SK-N-SH (cell line): Measurements from ENCODE around the gene CHRM3.

ENCODE experiments used
- CHD2 ChIP-seq: fragments of 150-350 bp; IDR thresholded peaks from 2 replicates; pipeline ENCODE4 v1.6.1; 2018; ENCODE audit warnings: low read length; ENCODE audit not compliant: partially characterized antibody
- EZH2phosphoT487 ChIP-seq: fragments of 200-600 bp; sonication (generic); IDR thresholded peaks from 2 replicates; pipeline ENCODE4 v1.6.1; 2017; ENCODE audit warnings: low read depth, mixed run types, mild to moderate bottlenecking, antibody characterized with exemption, moderate library complexity, borderline replicate concordance
- POLR2AphosphoS5 ChIP-seq: IDR thresholded peaks from 2 replicates; pipeline ENCODE4 v1.6.1; 2012; ENCODE audit warnings: low read depth, low read length
- RAD21 ChIP-seq: IDR thresholded peaks from 2 replicates; pipeline ENCODE4 v1.6.1; 2012; ENCODE audit warnings: mild to moderate bottlenecking, low read length
- YY1 ChIP-seq: IDR thresholded peaks from 2 replicates; pipeline ENCODE4 v1.4.0; 2012; ENCODE audit warnings: low read depth, mild to moderate bottlenecking
- TF ChIP-seq, protein P1 (sequence below): IDR thresholded peaks from 2 replicates; pipeline ENCODE4 v1.6.1; 2012; ENCODE audit warnings: mild to moderate bottlenecking, low read depth, low read length, moderate library complexity
- TF ChIP-seq, protein P2 (sequence below): fragments of 200-600 bp; sonication (generic); IDR thresholded peaks from 2 replicates; pipeline ENCODE4 v1.6.1; 2017; ENCODE audit warnings: antibody characterized with exemption, mild to moderate bottlenecking, moderate library complexity
- TF ChIP-seq, protein P3 (sequence below): IDR thresholded peaks from 2 replicates; pipeline ENCODE4 v1.4.0; 2012; ENCODE audit warnings: low read depth, borderline replicate concordance
- TF ChIP-seq, protein P4 (sequence below): IDR thresholded peaks from 2 replicates; pipeline ENCODE4 v1.4.0; 2012; ENCODE audit warnings: low read depth, borderline replicate concordance
- TF ChIP-seq, protein P5 (sequence below): IDR thresholded peaks from 2 replicates; pipeline ENCODE4 v1.4.0; 2012; ENCODE audit warnings: low read depth

DNA sequence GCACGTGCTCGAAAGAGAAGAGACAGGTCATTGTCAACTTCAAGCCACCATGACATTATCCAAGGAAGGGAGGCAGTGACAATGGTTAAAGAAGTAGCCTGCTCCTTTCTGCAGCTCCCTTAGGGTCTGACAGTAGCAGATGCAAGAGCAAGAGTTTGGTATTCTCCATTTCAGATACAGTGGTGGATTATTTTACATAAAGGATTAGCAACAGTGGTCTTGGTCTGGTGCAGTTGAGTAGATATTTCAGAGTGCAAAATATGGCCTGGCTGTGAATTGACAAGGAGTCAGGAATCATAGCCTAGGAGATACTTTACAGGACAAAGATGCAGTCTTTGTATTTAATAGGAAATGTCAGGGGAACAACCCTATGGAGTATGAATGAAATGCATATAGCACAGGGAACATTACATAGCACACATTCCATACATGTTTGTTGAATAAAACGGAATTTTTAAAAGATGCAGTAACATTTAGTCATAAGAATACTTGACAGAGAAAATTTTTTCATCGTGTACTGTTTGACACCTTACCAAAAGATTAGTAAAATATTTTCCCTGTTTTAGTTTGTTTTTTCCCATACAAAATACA lies 41.8 kb downstream of the CHRM3 start:
- TF ChIP-seq POLR2AphosphoS5 (no peak), EZH2phosphoT487 (no peak), RAD21 (no peak), YY1 (no peak), CHD2 (no peak)
- TF ChIP-seq, protein P1, sequence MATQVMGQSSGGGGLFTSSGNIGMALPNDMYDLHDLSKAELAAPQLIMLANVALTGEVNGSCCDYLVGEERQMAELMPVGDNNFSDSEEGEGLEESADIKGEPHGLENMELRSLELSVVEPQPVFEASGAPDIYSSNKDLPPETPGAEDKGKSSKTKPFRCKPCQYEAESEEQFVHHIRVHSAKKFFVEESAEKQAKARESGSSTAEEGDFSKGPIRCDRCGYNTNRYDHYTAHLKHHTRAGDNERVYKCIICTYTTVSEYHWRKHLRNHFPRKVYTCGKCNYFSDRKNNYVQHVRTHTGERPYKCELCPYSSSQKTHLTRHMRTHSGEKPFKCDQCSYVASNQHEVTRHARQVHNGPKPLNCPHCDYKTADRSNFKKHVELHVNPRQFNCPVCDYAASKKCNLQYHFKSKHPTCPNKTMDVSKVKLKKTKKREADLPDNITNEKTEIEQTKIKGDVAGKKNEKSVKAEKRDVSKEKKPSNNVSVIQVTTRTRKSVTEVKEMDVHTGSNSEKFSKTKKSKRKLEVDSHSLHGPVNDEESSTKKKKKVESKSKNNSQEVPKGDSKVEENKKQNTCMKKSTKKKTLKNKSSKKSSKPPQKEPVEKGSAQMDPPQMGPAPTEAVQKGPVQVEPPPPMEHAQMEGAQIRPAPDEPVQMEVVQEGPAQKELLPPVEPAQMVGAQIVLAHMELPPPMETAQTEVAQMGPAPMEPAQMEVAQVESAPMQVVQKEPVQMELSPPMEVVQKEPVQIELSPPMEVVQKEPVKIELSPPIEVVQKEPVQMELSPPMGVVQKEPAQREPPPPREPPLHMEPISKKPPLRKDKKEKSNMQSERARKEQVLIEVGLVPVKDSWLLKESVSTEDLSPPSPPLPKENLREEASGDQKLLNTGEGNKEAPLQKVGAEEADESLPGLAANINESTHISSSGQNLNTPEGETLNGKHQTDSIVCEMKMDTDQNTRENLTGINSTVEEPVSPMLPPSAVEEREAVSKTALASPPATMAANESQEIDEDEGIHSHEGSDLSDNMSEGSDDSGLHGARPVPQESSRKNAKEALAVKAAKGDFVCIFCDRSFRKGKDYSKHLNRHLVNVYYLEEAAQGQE: no peak
- TF ChIP-seq, protein P2, sequence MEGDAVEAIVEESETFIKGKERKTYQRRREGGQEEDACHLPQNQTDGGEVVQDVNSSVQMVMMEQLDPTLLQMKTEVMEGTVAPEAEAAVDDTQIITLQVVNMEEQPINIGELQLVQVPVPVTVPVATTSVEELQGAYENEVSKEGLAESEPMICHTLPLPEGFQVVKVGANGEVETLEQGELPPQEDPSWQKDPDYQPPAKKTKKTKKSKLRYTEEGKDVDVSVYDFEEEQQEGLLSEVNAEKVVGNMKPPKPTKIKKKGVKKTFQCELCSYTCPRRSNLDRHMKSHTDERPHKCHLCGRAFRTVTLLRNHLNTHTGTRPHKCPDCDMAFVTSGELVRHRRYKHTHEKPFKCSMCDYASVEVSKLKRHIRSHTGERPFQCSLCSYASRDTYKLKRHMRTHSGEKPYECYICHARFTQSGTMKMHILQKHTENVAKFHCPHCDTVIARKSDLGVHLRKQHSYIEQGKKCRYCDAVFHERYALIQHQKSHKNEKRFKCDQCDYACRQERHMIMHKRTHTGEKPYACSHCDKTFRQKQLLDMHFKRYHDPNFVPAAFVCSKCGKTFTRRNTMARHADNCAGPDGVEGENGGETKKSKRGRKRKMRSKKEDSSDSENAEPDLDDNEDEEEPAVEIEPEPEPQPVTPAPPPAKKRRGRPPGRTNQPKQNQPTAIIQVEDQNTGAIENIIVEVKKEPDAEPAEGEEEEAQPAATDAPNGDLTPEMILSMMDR: no peak
- TF ChIP-seq, protein P3, sequence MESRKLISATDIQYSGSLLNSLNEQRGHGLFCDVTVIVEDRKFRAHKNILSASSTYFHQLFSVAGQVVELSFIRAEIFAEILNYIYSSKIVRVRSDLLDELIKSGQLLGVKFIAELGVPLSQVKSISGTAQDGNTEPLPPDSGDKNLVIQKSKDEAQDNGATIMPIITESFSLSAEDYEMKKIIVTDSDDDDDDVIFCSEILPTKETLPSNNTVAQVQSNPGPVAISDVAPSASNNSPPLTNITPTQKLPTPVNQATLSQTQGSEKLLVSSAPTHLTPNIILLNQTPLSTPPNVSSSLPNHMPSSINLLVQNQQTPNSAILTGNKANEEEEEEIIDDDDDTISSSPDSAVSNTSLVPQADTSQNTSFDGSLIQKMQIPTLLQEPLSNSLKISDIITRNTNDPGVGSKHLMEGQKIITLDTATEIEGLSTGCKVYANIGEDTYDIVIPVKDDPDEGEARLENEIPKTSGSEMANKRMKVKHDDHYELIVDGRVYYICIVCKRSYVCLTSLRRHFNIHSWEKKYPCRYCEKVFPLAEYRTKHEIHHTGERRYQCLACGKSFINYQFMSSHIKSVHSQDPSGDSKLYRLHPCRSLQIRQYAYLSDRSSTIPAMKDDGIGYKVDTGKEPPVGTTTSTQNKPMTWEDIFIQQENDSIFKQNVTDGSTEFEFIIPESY: no peak
- TF ChIP-seq, protein P4, sequence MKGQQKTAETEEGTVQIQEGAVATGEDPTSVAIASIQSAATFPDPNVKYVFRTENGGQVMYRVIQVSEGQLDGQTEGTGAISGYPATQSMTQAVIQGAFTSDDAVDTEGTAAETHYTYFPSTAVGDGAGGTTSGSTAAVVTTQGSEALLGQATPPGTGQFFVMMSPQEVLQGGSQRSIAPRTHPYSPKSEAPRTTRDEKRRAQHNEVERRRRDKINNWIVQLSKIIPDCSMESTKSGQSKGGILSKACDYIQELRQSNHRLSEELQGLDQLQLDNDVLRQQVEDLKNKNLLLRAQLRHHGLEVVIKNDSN: no peak
- TF ChIP-seq, protein P5, sequence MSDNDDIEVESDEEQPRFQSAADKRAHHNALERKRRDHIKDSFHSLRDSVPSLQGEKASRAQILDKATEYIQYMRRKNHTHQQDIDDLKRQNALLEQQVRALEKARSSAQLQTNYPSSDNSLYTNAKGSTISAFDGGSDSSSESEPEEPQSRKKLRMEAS: no peak
